ENCODE measurements around the gene CPNE8.

DNA sequence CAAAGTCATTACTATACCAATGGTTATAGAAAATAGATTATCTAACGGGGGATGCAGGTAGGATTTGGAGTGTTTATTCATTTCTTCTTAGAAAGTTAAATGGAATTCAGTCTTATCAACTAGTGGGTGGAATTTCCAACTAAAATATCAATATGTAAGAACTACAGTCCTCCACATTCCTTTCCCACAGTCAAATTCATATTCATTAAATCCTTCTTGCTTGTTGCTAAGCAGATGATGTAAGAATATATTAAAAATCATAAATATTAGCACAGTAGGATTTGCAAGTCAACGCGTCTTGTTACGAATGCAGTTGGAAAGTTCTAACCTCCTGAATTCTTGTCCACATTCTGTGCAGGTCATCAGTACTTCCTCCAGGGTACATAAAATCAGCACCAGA, 259.2 kb downstream of the CPNE8 start:
- TF ChIP-seq, protein P1, sequence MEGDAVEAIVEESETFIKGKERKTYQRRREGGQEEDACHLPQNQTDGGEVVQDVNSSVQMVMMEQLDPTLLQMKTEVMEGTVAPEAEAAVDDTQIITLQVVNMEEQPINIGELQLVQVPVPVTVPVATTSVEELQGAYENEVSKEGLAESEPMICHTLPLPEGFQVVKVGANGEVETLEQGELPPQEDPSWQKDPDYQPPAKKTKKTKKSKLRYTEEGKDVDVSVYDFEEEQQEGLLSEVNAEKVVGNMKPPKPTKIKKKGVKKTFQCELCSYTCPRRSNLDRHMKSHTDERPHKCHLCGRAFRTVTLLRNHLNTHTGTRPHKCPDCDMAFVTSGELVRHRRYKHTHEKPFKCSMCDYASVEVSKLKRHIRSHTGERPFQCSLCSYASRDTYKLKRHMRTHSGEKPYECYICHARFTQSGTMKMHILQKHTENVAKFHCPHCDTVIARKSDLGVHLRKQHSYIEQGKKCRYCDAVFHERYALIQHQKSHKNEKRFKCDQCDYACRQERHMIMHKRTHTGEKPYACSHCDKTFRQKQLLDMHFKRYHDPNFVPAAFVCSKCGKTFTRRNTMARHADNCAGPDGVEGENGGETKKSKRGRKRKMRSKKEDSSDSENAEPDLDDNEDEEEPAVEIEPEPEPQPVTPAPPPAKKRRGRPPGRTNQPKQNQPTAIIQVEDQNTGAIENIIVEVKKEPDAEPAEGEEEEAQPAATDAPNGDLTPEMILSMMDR (IDR thresholded peaks at IDR 0.05), result no peak
- TF ChIP-seq POLR2A (IDR thresholded peaks at IDR 0.05), result no peak

Measured in testis (tissue), 2 donors.